CD1c-positive myeloid dendritic cell (primary cell): ENCODE data around the gene DVL3.

Source experiments
- DNase-seq: peaks from one replicate; pipeline ENCODE4 v3.0.0-alpha.2; 2016; ENCODE audit errors: extremely low spot score

Gene DVL3

DNA sequence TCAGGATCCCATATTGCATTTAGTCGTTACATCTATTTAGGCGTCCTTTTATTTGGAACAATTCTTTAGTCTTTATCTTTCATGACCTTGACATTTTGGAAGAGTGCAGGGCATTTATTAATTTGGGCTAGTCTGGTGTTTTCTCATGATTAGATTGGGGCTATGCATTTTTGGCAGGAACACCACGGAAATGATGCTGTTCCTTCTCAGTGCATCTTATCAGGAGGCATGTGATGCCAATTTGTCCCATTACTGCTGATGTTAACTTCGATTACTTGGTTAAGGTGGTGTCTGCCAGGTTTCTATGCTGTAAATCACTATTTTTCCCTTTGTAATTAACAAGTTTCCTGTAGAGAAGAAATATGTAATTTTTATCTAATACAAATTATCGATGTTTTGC, 56.1 kb downstream of the DVL3 start:
- no peak for DNase-seq

- DNase-seq = no peak
These were observed 56.5 kb downstream of the DVL3 start for GRCh38 chr3:184211718-184212117.

DNA sequence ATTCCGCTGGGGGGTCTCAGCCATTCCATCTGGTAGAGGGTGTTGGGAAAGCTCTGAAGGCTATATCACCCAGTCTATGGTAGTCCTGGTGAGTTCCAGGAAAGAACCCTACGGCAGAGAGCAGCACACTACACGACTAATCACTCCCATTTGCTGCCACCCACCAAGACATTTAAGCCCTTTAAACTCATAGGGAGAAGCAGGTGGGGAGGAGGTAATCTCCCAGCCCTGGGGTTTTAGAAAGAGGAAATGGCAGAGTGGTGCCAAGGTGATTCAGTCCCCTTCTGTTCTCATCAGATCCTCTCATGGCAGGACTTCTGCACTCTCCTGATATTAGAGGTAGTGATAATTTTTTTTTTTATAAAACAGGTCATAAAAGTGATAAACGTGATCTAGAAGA, 63.6 kb downstream of the DVL3 start:
- DNase-seq = no peak

DNA sequence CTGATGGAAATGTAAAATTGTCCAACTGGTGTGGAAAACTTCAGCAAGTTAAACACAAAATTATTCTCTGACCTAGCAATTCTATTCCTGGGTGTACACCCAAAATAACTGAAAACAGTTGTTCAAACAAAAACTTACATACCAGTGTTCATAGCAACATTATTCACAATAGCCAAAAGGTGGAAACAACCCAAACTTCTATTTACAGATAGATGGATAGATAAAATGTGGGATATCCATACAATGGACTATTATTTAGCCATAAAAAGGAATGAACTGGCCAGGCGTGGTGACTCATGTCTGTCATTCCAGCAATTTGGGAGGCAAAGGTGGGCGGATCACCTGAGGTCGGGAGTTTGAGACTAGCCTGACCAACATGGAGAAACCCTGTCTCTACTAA, 67.3 kb downstream of the DVL3 start:
- no peak for DNase-seq
